ENCODE measurements around the gene LTBP3.

The LTBP3 gene

DNA sequence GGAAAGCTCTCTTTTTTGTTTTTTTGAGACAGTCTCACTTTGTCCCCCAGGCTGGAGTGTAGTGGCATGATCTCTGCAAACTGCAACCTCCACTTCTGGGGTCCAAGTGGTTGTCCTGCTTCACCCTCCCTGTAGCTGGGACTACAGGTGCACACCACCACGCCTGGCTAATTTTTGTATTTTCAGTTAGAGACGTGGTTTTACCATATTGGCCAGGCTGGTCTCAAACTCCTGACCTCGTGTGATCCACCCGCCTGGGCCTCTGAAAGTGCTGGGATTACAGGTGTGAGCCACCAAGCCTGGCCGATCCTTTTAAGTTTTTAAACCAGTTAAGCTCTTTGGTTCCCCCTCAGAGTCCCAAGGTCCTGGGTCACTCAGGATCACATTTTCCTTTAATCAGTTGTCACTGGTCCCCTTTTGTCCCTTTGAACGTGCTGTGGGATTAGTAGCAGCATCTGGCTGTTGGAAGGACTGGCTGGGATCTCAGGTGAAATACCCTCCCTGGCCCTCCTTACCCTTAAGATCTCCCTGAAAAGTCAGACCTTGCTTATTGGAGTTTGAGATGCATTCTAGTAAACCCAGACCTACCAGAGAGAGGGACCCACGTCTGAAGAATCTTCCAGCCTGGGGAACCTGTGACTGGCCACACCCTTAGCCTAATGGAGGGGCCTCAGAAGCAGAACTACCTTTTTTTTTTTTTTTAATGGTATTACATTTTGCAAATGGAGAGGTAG lies 51.2 kb downstream of the LTBP3 start:
- no peak for DNase-seq (ENCODE audit: low read depth)

DNA sequence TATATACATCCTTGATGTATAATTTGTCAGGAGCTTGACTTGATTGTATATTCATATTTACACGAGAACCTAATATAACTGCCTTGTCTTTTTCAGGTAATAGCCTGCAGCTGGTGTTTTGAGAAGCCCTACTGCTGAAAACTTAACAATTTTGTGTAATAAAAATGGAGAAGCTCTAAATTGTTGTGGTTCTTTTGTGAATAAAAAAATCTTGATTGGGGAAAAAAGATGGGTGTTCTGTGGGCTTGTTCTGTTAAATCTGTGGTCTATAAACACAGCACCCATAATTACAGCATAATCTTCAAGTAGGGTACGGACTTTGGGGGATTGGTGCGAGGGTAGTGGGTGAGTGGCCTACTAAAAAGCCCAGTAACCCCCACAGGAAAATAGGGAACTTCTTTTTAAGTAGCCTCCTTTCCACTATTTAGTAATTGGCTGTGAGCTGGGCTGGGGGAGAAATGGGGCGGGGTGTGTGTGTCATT lies 51.8 kb downstream of the LTBP3 start:
- DNase-seq (ENCODE audit: low read depth): no peak

- no peak for DNase-seq (ENCODE audit: low read depth)
Observed at GRCh38 chr11:65505466-65506289, 52.5 kb downstream of the LTBP3 start.

- DNase-seq (ENCODE audit: low read depth): no peak
Observed at GRCh38 chr11:65504674-65505465, 53.3 kb downstream of the LTBP3 start.

GRCh38 chr11:65503949-65504673 lies 54.0 kb downstream of the LTBP3 start:
- no peak for DNase-seq (ENCODE audit: low read depth)

DNA sequence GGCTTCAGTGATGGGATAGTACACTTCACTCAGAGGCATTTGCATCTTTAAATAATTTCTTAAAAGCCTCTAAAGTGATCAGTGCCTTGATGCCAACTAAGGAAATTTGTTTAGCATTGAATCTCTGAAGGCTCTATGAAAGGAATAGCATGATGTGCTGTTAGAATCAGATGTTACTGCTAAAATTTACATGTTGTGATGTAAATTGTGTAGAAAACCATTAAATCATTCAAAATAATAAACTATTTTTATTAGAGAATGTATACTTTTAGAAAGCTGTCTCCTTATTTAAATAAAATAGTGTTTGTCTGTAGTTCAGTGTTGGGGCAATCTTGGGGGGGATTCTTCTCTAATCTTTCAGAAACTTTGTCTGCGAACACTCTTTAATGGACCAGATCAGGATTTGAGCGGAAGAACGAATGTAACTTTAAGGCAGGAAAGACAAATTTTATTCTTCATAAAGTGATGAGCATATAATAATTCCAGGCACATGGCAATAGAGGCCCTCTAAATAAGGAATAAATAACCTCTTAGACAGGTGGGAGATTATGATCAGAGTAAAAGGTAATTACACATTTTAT lies 54.7 kb downstream of the LTBP3 start:
- no peak for DNase-seq (ENCODE audit: low read depth)

DNA sequence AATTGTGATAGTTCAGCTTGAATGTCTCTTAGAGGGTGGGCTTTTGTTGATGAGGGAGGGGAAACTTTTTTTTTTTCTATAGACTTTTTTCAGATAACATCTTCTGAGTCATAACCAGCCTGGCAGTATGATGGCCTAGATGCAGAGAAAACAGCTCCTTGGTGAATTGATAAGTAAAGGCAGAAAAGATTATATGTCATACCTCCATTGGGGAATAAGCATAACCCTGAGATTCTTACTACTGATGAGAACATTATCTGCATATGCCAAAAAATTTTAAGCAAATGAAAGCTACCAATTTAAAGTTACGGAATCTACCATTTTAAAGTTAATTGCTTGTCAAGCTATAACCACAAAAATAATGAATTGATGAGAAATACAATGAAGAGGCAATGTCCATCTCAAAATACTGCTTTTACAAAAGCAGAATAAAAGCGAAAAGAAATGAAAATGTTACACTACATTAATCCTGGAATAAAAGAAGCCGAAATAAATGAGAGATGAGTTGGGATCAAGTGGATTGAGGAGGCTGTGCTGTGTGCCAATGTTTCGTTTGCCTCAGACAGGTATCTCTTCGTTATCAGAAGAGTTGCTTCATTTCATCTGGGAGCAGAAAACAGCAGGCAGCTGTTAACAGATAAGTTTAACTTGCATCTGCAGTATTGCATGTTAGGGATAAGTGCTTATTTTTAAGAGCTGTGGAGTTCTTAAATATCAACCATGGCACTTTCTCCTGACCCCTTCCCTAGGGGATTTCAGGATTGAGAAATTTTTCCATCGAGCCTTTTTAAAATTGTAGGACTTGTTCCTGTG lies 55.4 kb downstream of the LTBP3 start:
- DNase-seq (ENCODE audit: low read depth): no peak

DNA sequence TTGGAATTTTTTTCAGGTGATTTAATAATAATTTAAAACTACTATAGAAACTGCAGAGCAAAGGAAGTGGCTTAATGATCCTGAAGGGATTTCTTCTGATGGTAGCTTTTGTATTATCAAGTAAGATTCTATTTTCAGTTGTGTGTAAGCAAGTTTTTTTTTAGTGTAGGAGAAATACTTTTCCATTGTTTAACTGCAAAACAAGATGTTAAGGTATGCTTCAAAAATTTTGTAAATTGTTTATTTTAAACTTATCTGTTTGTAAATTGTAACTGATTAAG lies 55.9 kb downstream of the LTBP3 start:
- no peak for DNase-seq (ENCODE audit: low read depth)

GRCh38 chr11:65501472-65502273 lies 56.5 kb downstream of the LTBP3 start:
- no peak for DNase-seq (ENCODE audit: low read depth)

DNA sequence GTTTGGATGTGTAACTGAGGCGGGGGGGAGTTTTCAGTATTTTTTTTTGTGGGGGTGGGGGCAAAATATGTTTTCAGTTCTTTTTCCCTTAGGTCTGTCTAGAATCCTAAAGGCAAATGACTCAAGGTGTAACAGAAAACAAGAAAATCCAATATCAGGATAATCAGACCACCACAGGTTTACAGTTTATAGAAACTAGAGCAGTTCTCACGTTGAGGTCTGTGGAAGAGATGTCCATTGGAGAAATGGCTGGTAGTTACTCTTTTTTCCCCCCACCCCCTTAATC lies 57.0 kb downstream of the LTBP3 start:
- no peak for DNase-seq (ENCODE audit: low read depth)

GRCh38 chr11:65500387-65501185 lies 57.6 kb downstream of the LTBP3 start:
- DNase-seq (ENCODE audit: low read depth): no peak

DNA sequence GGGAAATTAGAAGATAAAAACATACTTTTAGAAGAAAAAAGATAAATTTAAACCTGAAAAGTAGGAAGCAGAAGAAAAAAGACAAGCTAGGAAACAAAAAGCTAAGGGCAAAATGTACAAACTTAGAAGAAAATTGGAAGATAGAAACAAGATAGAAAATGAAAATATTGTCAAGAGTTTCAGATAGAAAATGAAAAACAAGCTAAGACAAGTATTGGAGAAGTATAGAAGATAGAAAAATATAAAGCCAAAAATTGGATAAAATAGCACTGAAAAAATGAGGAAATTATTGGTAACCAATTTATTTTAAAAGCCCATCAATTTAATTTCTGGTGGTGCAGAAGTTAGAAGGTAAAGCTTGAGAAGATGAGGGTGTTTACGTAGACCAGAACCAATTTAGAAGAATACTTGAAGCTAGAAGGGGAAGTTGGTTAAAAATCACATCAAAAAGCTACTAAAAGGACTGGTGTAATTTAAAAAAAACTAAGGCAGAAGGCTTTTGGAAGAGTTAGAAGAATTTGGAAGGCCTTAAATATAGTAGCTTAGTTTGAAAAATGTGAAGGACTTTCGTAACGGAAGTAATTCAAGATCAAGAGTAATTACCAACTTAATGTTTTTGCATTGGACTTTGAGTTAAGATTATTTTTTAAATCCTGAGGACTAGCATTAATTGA lies 58.3 kb downstream of the LTBP3 start:
- DNase-seq (ENCODE audit: low read depth): no peak

DNA sequence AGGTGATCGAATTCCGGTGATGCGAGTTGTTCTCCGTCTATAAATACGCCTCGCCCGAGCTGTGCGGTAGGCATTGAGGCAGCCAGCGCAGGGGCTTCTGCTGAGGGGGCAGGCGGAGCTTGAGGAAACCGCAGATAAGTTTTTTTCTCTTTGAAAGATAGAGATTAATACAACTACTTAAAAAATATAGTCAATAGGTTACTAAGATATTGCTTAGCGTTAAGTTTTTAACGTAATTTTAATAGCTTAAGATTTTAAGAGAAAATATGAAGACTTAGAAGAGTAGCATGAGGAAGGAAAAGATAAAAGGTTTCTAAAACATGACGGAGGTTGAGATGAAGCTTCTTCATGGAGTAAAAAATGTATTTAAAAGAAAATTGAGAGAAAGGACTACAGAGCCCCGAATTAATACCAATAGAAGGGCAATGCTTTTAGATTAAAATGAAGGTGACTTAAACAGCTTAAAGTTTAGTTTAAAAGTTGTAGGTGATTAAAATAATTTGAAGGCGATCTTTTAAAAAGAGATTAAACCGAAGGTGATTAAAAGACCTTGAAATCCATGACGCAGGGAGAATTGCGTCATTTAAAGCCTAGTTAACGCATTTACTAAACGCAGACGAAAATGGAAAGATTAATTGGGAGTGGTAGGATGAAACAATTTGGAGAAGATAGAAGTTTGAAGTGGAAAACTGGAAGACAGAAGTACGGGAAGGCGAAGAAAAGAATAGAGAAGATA lies 59.0 kb downstream of the LTBP3 start, which contains the start of gene MALAT1:
Gene MALAT1 (plus strand): TSS at position 69 of the 736 bp plus-strand sequence.
- peak; percentile 93 for DNase-seq (ENCODE audit: low read depth)

DNA sequence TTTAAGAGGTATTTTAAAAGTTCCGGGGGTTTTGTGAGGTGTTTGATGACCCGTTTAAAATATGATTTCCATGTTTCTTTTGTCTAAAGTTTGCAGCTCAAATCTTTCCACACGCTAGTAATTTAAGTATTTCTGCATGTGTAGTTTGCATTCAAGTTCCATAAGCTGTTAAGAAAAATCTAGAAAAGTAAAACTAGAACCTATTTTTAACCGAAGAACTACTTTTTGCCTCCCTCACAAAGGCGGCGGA lies 59.5 kb downstream of the LTBP3 start:
- no peak for DNase-seq (ENCODE audit: low read depth)

GRCh38 chr11:65498042-65498726 lies 60.0 kb downstream of the LTBP3 start:
- DNase-seq (ENCODE audit: low read depth): peak; percentile 54

DNA sequence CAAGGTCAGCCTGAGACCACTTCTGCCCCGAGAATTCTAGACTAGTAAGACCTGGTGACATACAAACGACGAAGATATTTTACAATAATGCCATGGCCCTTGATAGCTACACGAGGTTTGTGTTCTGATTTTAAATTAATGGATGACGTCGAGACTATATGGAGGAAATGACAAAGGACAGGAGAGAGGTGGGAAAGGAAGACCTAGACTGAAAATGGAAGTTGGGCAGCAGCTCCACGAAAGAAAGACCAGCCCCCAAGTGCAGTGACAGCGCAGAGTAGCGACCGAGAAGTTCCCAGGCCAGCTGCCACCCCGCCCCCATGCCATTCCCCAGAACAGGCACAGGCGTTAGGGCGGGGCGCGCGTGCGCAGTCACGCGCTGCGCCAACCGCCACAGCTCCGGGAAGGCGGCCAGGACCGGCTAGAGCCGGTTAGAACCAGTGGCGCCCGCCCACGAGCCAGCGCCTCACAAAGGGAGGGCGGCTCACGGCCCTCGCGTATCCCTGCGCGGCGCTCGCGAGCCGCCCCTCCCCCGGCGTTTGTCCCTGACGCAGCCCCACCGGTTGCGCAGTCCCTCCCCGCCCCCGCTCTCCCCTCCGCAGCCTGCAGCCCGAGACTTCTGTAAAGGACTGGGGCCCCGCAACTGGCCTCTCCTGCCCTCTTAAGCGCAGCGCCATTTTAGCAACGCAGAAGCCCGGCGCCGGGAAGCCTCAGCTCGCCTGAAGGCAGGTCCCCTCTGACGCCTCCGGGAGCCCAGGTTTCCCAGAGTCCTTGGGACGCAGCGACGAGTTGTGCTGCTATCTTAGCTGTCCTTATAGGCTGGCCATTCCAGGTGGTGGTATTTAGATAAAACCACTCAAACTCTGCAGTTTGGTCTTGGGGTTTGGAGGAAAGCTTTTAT lies 60.8 kb downstream of the LTBP3 start:
- DNase-seq (ENCODE audit: low read depth): peak; percentile 95
